Dedifferentiated amniotic fluid mesenchymal stem cell (primary cell): ENCODE results near the gene PWWP2A.
"Not testable (repeated sequence)": the region's sequence is repeated elsewhere in the genome, so short reads cannot be mapped to it uniquely, and the experiment has no call there.

ENCODE experiments used
- DNase-seq: peaks from one replicate; pipeline ENCODE4 v3.0.0-alpha.2; 2016; ENCODE audit errors: extremely low spot score

PWWP2A gene

GRCh38 chr5:160076997-160077396 is 42.3 kb downstream of the PWWP2A start:
- no peak for DNase-seq

GRCh38 chr5:160075073-160075472 is 44.2 kb downstream of the PWWP2A start:
- no peak for DNase-seq

- DNase-seq = no peak
These were observed 47.3 kb downstream of the PWWP2A start for GRCh38 chr5:160071916-160072315.

- no peak for DNase-seq
These were observed 47.7 kb downstream of the PWWP2A start for GRCh38 chr5:160071516-160071915.

GRCh38 chr5:160069120-160069519 is 50.1 kb downstream of the PWWP2A start:
- DNase-seq = not testable (repeated sequence)

- no peak for DNase-seq
These were observed 54.1 kb downstream of the PWWP2A start for GRCh38 chr5:160064995-160065614.

- no peak for DNase-seq
These were observed 54.8 kb downstream of the PWWP2A start for GRCh38 chr5:160064417-160064810.

- DNase-seq = no peak
These were observed 57.5 kb downstream of the PWWP2A start for GRCh38 chr5:160061770-160062169.

- no peak for DNase-seq
These were observed 59.2 kb downstream of the PWWP2A start for GRCh38 chr5:160060001-160060400.

- no peak for DNase-seq
These were observed 62.0 kb downstream of the PWWP2A start for GRCh38 chr5:160057256-160057655.

- no peak for DNase-seq
These were observed 64.4 kb downstream of the PWWP2A start for GRCh38 chr5:160054831-160055230.

GRCh38 chr5:160054047-160054446 is 65.2 kb downstream of the PWWP2A start:
- DNase-seq = no peak

GRCh38 chr5:160049099-160049498 is 70.2 kb downstream of the PWWP2A start:
- DNase-seq = no peak

GRCh38 chr5:160048131-160048530 is 71.1 kb downstream of the PWWP2A start:
- no peak for DNase-seq

- DNase-seq = no peak
These were observed 71.8 kb downstream of the PWWP2A start for GRCh38 chr5:160047423-160047822.

- DNase-seq = no peak
These were observed 74.3 kb downstream of the PWWP2A start for GRCh38 chr5:160044967-160045366.

- DNase-seq = no peak
These were observed 74.9 kb downstream of the PWWP2A start for GRCh38 chr5:160044391-160044804.

GRCh38 chr5:160042671-160043070 is 76.6 kb downstream of the PWWP2A start:
- no peak for DNase-seq
